HepG2 (cell line): ENCODE data around the gene CARMIL3. TPM values are rescaled to one million over a fixed set of nuclear protein-coding genes. Genes with fewer than 3 reads are reported as not detected.

Experiments
- ATF7 ChIP-seq, 2 experiments: fragments of 450-650 bp in 1 of 2; sonication (generic) in 1 of 2; formaldehyde crosslinking in 1 of 2; IDR thresholded peaks; 2 replicates each; pipeline versions ENCODE4 v1.4.0 to v1.6.1; 2016 to 2020; ENCODE audit warnings: antibody characterized with exemption in 1 of 2, mild to moderate bottlenecking in 1 of 2, missing genetic modification reagents in 1 of 2
- EEA1 ChIP-seq: sonication (generic); formaldehyde crosslinking; IDR thresholded peaks from 2 replicates; pipeline ENCODE4 v1.5.1; 2020; ENCODE audit warnings: mild to moderate bottlenecking, missing genetic modification reagents, borderline replicate concordance
- FLYWCH1 ChIP-seq: sonication (generic); formaldehyde crosslinking; IDR thresholded peaks from 2 replicates; pipeline ENCODE4 v1.8.1; 2023; ENCODE audit warnings: mild to moderate bottlenecking, missing genetic modification reagents
- HIVEP1 ChIP-seq: sonication (generic); formaldehyde crosslinking; IDR thresholded peaks from 2 replicates; pipeline ENCODE4 v1.4.0; 2020; ENCODE audit warnings: mild to moderate bottlenecking, missing genetic modification reagents
- KLF9 ChIP-seq: IDR thresholded peaks from 2 replicates; pipeline ENCODE4 v1.6.1; 2016; ENCODE audit warnings: low read depth
- KMT2A ChIP-seq: sonication (generic); formaldehyde crosslinking; IDR thresholded peaks from 2 replicates; pipeline ENCODE4 v1.4.0; 2020; ENCODE audit warnings: missing genetic modification reagents
- NCOA5 ChIP-seq: sonication (generic); formaldehyde crosslinking; IDR thresholded peaks from 2 replicates; pipeline ENCODE4 v1.4.0; 2020; ENCODE audit warnings: missing genetic modification reagents
- TAF1 ChIP-seq: sonication (generic); formaldehyde crosslinking; IDR thresholded peaks from 2 replicates; pipeline ENCODE4 v1.4.0; 2020; ENCODE audit warnings: missing genetic modification reagents
- TEF ChIP-seq: sonication (generic); formaldehyde crosslinking; IDR thresholded peaks from 2 replicates; pipeline ENCODE4 v1.5.0; 2020; ENCODE audit warnings: missing genetic modification reagents
- ZFY ChIP-seq: sonication (generic); formaldehyde crosslinking; IDR thresholded peaks from 2 replicates; pipeline ENCODE4 v1.4.0; 2020; ENCODE audit warnings: missing genetic modification reagents
- ZNF101 ChIP-seq: sonication (generic); formaldehyde crosslinking; IDR thresholded peaks from 2 replicates; pipeline ENCODE4 v1.4.0; 2020; ENCODE audit warnings: mild to moderate bottlenecking, low read depth, missing genetic modification reagents, borderline replicate concordance
- ZNF530 ChIP-seq: sonication (generic); formaldehyde crosslinking; IDR thresholded peaks from 2 replicates; pipeline ENCODE4 v1.5.0; 2020; ENCODE audit warnings: low read depth, mild to moderate bottlenecking, missing genetic modification reagents
- ZNF589 ChIP-seq: sonication (generic); formaldehyde crosslinking; conservative IDR thresholded peaks from 2 replicates; pipeline ENCODE4 v1.8.0; 2022; ENCODE audit warnings: mild to moderate bottlenecking, moderate library complexity, missing genetic modification reagents
- polyA plus RNA-seq, 8 experiments: library from polyadenylated mRNA; depleted of rRNA in 3 of 8; stranded (reverse) in 7 of 8; unstranded in 1 of 8; fragments of >200 nt; fragmentation: Illumina TruSeq in 4 of 8; extraction: Trizol in 4 of 8; gene quantifications; 2 replicates each; pipeline versions ENCODE4 v1.2.1 to v1.2.3, GENCODE V29; 2011 to 2016; ENCODE audit warnings: low read depth in 4 of 8, missing spikeins in 1 of 8, mixed read lengths in 1 of 8; ENCODE audit not compliant: insufficient read depth in 1 of 8
- total RNA-seq, 5 experiments: library from RNA; depleted of rRNA; stranded (reverse); fragments of >200 nt; fragmentation: Illumina TruSeq; extraction: Trizol; gene quantifications; 2 replicates each; pipeline ENCODE4 v1.2.3, GENCODE V29; 2016; ENCODE audit warnings: low read depth in 1 of 5
- TF ChIP-seq, protein P1 (sequence below): sonication (generic); formaldehyde crosslinking; IDR thresholded peaks from 2 replicates; pipeline ENCODE4 v1.5.0; 2020; ENCODE audit warnings: mild to moderate bottlenecking, missing genetic modification reagents, borderline replicate concordance
- TF ChIP-seq, protein P2 (sequence below): sonication (generic); formaldehyde crosslinking; IDR thresholded peaks from 2 replicates; pipeline ENCODE4 v1.8.0; 2022; ENCODE audit warnings: mild to moderate bottlenecking, missing genetic modification reagents, moderate library complexity
- TF ChIP-seq, protein P3 (sequence below): sonication (generic); formaldehyde crosslinking; IDR thresholded peaks from 2 replicates; pipeline ENCODE4 v1.8.1; 2022; ENCODE audit warnings: low read depth, mild to moderate bottlenecking, missing genetic modification reagents

Gene CARMIL3
- total and polyA plus RNA-seq, 2 of the 13 experiments (the other 11 are each of a cell fraction or from before 2014, with no cell fraction given), result 0.27 to 0.55 TPM

DNA sequence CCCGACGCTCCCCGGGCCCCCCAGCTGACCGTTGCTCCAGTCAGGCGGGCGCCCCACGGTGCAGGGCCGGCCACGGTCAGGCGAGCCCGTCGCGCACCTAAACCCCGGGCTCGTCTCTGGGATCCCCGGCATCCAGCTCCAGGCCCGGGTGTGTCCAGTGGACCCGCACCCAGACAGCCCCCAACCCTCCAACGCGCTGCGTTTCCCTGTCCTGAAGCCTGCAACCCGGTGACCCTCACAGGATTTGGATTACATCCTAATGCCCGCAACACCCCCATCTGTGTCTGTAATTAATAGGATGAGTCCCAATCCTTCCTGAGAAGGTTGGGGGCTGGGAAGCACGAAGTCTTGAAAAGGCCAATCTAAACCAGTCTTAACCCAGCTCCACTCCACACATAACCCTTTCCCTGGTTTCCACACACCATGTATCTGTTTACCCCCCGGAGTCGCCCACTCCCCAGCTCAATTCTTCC is 30.0 kb downstream of the CARMIL3 start (continued):
- TF ChIP-seq, protein P1, sequence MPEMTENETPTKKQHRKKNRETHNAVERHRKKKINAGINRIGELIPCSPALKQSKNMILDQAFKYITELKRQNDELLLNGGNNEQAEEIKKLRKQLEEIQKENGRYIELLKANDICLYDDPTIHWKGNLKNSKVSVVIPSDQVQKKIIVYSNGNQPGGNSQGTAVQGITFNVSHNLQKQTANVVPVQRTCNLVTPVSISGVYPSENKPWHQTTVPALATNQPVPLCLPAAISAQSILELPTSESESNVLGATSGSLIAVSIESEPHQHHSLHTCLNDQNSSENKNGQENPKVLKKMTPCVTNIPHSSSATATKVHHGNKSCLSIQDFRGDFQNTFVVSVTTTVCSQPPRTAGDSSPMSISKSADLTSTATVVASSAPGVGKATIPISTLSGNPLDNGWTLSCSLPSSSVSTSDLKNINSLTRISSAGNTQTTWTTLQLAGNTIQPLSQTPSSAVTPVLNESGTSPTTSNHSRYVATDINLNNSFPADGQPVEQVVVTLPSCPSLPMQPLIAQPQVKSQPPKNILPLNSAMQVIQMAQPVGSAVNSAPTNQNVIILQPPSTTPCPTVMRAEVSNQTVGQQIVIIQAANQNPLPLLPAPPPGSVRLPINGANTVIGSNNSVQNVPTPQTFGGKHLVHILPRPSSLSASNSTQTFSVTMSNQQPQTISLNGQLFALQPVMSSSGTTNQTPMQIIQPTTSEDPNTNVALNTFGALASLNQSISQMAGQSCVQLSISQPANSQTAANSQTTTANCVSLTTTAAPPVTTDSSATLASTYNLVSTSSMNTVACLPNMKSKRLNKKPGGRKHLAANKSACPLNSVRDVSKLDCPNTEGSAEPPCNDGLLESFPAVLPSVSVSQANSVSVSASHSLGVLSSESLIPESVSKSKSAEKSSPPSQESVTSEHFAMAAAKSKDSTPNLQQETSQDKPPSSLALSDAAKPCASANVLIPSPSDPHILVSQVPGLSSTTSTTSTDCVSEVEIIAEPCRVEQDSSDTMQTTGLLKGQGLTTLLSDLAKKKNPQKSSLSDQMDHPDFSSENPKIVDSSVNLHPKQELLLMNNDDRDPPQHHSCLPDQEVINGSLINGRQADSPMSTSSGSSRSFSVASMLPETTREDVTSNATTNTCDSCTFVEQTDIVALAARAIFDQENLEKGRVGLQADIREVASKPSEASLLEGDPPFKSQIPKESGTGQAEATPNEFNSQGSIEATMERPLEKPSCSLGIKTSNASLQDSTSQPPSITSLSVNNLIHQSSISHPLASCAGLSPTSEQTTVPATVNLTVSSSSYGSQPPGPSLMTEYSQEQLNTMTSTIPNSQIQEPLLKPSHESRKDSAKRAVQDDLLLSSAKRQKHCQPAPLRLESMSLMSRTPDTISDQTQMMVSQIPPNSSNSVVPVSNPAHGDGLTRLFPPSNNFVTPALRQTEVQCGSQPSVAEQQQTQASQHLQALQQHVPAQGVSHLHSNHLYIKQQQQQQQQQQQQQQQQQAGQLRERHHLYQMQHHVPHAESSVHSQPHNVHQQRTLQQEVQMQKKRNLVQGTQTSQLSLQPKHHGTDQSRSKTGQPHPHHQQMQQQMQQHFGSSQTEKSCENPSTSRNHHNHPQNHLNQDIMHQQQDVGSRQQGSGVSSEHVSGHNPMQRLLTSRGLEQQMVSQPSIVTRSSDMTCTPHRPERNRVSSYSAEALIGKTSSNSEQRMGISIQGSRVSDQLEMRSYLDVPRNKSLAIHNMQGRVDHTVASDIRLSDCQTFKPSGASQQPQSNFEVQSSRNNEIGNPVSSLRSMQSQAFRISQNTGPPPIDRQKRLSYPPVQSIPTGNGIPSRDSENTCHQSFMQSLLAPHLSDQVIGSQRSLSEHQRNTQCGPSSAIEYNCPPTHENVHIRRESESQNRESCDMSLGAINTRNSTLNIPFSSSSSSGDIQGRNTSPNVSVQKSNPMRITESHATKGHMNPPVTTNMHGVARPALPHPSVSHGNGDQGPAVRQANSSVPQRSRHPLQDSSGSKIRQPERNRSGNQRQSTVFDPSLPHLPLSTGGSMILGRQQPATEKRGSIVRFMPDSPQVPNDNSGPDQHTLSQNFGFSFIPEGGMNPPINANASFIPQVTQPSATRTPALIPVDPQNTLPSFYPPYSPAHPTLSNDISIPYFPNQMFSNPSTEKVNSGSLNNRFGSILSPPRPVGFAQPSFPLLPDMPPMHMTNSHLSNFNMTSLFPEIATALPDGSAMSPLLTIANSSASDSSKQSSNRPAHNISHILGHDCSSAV (CRISPR knock-in tag), result no peak
- TF ChIP-seq ZFY (CRISPR knock-in tag) (no peak), ZNF101 (CRISPR knock-in tag) (no peak), ATF7 (IDR thresholded peaks at IDR 0.05) (no peak), ATF7 (CRISPR knock-in tag; IDR thresholded peaks at IDR 0.05) (no peak), NCOA5 (CRISPR knock-in tag) (peak; percentile 66; the same call in 1 of the 2 replicates), KLF9 (CRISPR knock-in tag) (no peak), EEA1 (CRISPR knock-in tag) (no peak), KMT2A (0 out of 2 replicates have a peak, but pooled peaks have one; percentile 35), TAF1 (CRISPR knock-in tag) (0 out of 2 replicates have a peak, but pooled peaks have one; percentile 16), TEF (CRISPR knock-in tag) (no peak; the same call in 1 of the 2 replicates), HIVEP1 (CRISPR knock-in tag) (no peak), ZNF589 (0 out of 2 replicates have a peak, but pooled peaks have one; percentile 31), FLYWCH1 (CRISPR knock-in tag) (no peak), ZNF530 (CRISPR knock-in tag) (no peak)
- TF ChIP-seq, protein P2, sequence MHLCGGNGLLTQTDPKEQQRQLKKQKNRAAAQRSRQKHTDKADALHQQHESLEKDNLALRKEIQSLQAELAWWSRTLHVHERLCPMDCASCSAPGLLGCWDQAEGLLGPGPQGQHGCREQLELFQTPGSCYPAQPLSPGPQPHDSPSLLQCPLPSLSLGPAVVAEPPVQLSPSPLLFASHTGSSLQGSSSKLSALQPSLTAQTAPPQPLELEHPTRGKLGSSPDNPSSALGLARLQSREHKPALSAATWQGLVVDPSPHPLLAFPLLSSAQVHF, result 0 out of 2 replicates have a peak, but pooled peaks have one; percentile 25
- TF ChIP-seq, protein P3, sequence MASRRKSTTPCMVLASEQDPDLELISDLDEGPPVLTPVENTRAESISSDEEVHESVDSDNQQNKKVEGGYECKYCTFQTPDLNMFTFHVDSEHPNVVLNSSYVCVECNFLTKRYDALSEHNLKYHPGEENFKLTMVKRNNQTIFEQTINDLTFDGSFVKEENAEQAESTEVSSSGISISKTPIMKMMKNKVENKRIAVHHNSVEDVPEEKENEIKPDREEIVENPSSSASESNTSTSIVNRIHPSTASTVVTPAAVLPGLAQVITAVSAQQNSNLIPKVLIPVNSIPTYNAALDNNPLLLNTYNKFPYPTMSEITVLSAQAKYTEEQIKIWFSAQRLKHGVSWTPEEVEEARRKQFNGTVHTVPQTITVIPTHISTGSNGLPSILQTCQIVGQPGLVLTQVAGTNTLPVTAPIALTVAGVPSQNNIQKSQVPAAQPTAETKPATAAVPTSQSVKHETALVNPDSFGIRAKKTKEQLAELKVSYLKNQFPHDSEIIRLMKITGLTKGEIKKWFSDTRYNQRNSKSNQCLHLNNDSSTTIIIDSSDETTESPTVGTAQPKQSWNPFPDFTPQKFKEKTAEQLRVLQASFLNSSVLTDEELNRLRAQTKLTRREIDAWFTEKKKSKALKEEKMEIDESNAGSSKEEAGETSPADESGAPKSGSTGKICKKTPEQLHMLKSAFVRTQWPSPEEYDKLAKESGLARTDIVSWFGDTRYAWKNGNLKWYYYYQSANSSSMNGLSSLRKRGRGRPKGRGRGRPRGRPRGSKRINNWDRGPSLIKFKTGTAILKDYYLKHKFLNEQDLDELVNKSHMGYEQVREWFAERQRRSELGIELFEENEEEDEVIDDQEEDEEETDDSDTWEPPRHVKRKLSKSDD (CRISPR knock-in tag), result no peak
